WTC11 (cell line): ENCODE measurements around the gene RPTOR. TPM values are rescaled to one million over a fixed set of nuclear protein-coding genes. Genes with fewer than 3 reads are reported as not detected.

Experiments used
- ATAC-seq: fragments of 200-7000 bp; cut with Tn5 transposase; 2 replicates; pipeline ENCODE4 v1.10.0; 2021; ENCODE audit warnings: mild to moderate bottlenecking, moderate library complexity
- CTCF ChIA-PET: fragments of 300-600 bp; sonication (Branson Sonifier 250); formaldehyde crosslinking; loops from one replicate; lab custom pipeline; 2021; ENCODE audit warnings: antibody characterized with exemption; lab: Charles Lee
- POLR2A ChIA-PET: fragments of 350-600 bp; sonication (Branson Sonifier 250); formaldehyde crosslinking; loops from one replicate; lab custom pipeline; 2021; ENCODE audit warnings: antibody characterized with exemption; lab: Charles Lee
- DNase-seq: peaks from one replicate; pipeline ENCODE4 v3.0.0; 2021; ENCODE audit warnings: low spot score
- H3K27ac Mint-ChIP-seq: 2 replicates; pipeline ENCODE4 v1.8.0; 2021; ENCODE audit warnings: mixed read lengths
- H3K27me3 Mint-ChIP-seq: 2 replicates; pipeline ENCODE4 v1.8.0; 2021; ENCODE audit warnings: low read depth, mild to moderate bottlenecking, moderate library complexity, mixed read lengths
- H3K36me3 Mint-ChIP-seq: 2 replicates; pipeline ENCODE4 v1.8.0; 2021; ENCODE audit warnings: mixed read lengths
- H3K4me1 Mint-ChIP-seq: 2 replicates; pipeline ENCODE4 v1.8.0; 2022; ENCODE audit warnings: mixed read lengths
- H3K4me3 Mint-ChIP-seq: 2 replicates; pipeline ENCODE4 v1.8.0; 2021; ENCODE audit warnings: mild to moderate bottlenecking, moderate library complexity, mixed read lengths
- H3K9me3 Mint-ChIP-seq: 2 replicates; pipeline ENCODE4 v1.8.0; 2021; ENCODE audit warnings: mixed read lengths
- NFE2L1 ChIP-seq: sonication (generic); formaldehyde crosslinking; IDR thresholded peaks from 2 replicates; pipeline ENCODE4 v1.8.1; 2023; ENCODE audit warnings: missing genetic modification reagents
- RELA ChIP-seq: sonication (generic); formaldehyde crosslinking; IDR thresholded peaks from 2 replicates; pipeline ENCODE4 v1.8.1; 2022; ENCODE audit warnings: missing genetic modification reagents, mild to moderate bottlenecking, borderline replicate concordance
- ZNF219 ChIP-seq: sonication (generic); formaldehyde crosslinking; IDR thresholded peaks from 2 replicates; pipeline ENCODE4 v1.8.0; 2023; ENCODE audit warnings: missing genetic modification reagents, mild to moderate bottlenecking, borderline replicate concordance
- ZNF263 ChIP-seq: sonication (generic); formaldehyde crosslinking; IDR thresholded peaks from 2 replicates; pipeline ENCODE4 v1.8.1; 2022; ENCODE audit warnings: low read depth, mild to moderate bottlenecking, moderate library complexity, missing genetic modification reagents
- total RNA-seq: library from RNA; stranded (reverse); gene quantifications from 3 replicates; pipeline ENCODE4 v1.2.3, GENCODE V29; 2021
- TF ChIP-seq, protein P1 (sequence below): sonication (generic); formaldehyde crosslinking; conservative IDR thresholded peaks from 2 replicates; pipeline ENCODE4 v1.8.1; 2022; ENCODE audit warnings: mild to moderate bottlenecking, missing genetic modification reagents
- TF ChIP-seq, protein P2 (sequence below): sonication (generic); formaldehyde crosslinking; IDR thresholded peaks from 2 replicates; pipeline ENCODE4 v1.8.1; 2022; ENCODE audit warnings: missing genetic modification reagents, borderline replicate concordance
- TF ChIP-seq, protein P3 (sequence below): sonication (generic); formaldehyde crosslinking; IDR thresholded peaks from 2 replicates; pipeline ENCODE4 v1.8.0; 2023; ENCODE audit warnings: mild to moderate bottlenecking, missing genetic modification reagents
- TF ChIP-seq, protein P4 (sequence below): sonication (generic); formaldehyde crosslinking; IDR thresholded peaks from 2 replicates; pipeline ENCODE4 v1.8.1; 2023; ENCODE audit warnings: mild to moderate bottlenecking, missing genetic modification reagents, borderline replicate concordance
- TF ChIP-seq, protein P5 (sequence below): sonication (generic); formaldehyde crosslinking; IDR thresholded peaks from 2 replicates; pipeline ENCODE4 v1.8.0; 2022; ENCODE audit warnings: missing genetic modification reagents
- TF ChIP-seq, protein P6 (sequence below): sonication (generic); formaldehyde crosslinking; IDR thresholded peaks from 2 replicates; pipeline ENCODE4 v1.8.0; 2022; ENCODE audit warnings: mild to moderate bottlenecking, missing genetic modification reagents

Gene RPTOR
- total RNA-seq, 1 experiment from 2014 or later = 41.0 TPM

DNA sequence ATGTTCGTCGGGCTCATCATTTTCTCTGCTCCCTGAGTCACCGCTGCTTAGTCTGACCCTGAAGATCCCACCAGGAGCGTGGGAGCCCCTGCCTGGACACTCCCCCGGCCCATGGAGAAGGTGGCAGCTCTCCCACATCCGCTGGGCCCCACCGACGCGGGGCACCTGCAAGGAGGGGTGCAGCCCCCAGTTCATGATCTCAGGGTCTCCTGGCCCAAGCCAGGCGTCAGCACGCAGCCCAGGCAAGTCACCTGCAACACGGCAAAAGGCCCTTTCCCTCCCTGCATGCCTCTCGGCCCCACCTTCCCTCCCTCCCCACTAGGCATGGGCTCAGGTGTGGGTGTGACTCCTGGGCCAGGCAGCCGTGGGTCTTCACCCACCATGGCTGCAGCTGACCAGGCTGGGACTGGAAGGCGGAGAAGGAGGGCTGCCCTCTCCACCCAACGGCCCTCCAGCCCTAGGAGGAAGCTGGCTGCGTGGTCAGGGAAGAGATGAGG, 437.3 kb downstream of the RPTOR start (continued):
- TF ChIP-seq, protein P1, sequence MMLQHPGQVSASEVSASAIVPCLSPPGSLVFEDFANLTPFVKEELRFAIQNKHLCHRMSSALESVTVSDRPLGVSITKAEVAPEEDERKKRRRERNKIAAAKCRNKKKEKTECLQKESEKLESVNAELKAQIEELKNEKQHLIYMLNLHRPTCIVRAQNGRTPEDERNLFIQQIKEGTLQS = no peak
- TF ChIP-seq RELA (no peak), ZNF263 (CRISPR knock-in tag) (no peak), NFE2L1 (CRISPR knock-in tag) (no peak)
- TF ChIP-seq, protein P2, sequence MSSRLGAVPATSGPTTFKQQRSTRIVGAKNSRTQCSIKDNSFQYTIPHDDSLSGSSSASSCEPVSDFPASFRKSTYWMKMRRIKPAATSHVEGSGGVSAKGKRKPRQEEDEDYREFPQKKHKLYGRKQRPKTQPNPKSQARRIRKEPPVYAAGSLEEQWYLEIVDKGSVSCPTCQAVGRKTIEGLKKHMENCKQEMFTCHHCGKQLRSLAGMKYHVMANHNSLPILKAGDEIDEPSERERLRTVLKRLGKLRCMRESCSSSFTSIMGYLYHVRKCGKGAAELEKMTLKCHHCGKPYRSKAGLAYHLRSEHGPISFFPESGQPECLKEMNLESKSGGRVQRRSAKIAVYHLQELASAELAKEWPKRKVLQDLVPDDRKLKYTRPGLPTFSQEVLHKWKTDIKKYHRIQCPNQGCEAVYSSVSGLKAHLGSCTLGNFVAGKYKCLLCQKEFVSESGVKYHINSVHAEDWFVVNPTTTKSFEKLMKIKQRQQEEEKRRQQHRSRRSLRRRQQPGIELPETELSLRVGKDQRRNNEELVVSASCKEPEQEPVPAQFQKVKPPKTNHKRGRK (CRISPR knock-in tag) = no peak
- TF ChIP-seq, protein P3, sequence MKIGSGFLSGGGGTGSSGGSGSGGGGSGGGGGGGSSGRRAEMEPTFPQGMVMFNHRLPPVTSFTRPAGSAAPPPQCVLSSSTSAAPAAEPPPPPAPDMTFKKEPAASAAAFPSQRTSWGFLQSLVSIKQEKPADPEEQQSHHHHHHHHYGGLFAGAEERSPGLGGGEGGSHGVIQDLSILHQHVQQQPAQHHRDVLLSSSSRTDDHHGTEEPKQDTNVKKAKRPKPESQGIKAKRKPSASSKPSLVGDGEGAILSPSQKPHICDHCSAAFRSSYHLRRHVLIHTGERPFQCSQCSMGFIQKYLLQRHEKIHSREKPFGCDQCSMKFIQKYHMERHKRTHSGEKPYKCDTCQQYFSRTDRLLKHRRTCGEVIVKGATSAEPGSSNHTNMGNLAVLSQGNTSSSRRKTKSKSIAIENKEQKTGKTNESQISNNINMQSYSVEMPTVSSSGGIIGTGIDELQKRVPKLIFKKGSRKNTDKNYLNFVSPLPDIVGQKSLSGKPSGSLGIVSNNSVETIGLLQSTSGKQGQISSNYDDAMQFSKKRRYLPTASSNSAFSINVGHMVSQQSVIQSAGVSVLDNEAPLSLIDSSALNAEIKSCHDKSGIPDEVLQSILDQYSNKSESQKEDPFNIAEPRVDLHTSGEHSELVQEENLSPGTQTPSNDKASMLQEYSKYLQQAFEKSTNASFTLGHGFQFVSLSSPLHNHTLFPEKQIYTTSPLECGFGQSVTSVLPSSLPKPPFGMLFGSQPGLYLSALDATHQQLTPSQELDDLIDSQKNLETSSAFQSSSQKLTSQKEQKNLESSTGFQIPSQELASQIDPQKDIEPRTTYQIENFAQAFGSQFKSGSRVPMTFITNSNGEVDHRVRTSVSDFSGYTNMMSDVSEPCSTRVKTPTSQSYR (CRISPR knock-in tag) = no peak

DNA sequence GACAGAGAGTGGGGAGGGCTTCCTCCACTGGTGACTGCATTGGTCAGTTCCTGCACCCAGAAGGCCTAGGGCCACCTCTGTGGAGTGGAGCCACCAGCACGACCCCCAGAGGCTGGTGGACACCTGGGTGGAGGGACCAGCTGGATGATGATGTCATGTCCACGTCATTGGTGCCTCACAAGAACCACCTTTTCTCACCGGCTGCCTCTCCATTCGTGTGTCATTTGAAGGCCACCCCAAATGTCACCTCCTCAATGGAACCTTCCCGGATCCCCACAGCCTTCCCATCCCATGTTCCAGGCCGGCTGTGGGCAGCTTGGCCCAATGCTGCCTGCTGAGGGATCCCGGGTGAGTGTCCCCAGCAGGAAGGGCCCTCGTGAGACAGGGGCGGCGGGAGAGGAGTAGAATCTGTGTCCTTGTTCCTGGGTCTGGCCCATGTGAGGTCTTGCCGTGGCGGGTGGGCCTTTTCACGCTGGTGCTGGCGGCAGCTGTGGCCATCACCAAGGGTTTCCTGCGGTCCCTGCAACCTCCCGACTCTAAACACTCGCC, 437.9 kb downstream of the RPTOR start:
- H3K4me1 Mint-ChIP-seq = peaks cover 3% of the 10 kb centered on the region
- ChIA-PET POLR2A (no interaction called here), CTCF (interaction anchor here (1.9 kb wide), 1 partner anchor 555 kb away, joined by 8 read pairs; no protein-coding TSS in a partner anchor)
- no peaks in the 10 kb centered on the region for H3K36me3 Mint-ChIP-seq
- no peak for TF ChIP-seq ZNF219 (CRISPR knock-in tag)
- TF ChIP-seq, protein P4, sequence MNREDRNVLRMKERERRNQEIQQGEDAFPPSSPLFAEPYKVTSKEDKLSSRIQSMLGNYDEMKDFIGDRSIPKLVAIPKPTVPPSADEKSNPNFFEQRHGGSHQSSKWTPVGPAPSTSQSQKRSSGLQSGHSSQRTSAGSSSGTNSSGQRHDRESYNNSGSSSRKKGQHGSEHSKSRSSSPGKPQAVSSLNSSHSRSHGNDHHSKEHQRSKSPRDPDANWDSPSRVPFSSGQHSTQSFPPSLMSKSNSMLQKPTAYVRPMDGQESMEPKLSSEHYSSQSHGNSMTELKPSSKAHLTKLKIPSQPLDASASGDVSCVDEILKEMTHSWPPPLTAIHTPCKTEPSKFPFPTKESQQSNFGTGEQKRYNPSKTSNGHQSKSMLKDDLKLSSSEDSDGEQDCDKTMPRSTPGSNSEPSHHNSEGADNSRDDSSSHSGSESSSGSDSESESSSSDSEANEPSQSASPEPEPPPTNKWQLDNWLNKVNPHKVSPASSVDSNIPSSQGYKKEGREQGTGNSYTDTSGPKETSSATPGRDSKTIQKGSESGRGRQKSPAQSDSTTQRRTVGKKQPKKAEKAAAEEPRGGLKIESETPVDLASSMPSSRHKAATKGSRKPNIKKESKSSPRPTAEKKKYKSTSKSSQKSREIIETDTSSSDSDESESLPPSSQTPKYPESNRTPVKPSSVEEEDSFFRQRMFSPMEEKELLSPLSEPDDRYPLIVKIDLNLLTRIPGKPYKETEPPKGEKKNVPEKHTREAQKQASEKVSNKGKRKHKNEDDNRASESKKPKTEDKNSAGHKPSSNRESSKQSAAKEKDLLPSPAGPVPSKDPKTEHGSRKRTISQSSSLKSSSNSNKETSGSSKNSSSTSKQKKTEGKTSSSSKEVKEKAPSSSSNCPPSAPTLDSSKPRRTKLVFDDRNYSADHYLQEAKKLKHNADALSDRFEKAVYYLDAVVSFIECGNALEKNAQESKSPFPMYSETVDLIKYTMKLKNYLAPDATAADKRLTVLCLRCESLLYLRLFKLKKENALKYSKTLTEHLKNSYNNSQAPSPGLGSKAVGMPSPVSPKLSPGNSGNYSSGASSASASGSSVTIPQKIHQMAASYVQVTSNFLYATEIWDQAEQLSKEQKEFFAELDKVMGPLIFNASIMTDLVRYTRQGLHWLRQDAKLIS = no peak
- TF ChIP-seq, protein P1 = no peak
- TF ChIP-seq, protein P5, sequence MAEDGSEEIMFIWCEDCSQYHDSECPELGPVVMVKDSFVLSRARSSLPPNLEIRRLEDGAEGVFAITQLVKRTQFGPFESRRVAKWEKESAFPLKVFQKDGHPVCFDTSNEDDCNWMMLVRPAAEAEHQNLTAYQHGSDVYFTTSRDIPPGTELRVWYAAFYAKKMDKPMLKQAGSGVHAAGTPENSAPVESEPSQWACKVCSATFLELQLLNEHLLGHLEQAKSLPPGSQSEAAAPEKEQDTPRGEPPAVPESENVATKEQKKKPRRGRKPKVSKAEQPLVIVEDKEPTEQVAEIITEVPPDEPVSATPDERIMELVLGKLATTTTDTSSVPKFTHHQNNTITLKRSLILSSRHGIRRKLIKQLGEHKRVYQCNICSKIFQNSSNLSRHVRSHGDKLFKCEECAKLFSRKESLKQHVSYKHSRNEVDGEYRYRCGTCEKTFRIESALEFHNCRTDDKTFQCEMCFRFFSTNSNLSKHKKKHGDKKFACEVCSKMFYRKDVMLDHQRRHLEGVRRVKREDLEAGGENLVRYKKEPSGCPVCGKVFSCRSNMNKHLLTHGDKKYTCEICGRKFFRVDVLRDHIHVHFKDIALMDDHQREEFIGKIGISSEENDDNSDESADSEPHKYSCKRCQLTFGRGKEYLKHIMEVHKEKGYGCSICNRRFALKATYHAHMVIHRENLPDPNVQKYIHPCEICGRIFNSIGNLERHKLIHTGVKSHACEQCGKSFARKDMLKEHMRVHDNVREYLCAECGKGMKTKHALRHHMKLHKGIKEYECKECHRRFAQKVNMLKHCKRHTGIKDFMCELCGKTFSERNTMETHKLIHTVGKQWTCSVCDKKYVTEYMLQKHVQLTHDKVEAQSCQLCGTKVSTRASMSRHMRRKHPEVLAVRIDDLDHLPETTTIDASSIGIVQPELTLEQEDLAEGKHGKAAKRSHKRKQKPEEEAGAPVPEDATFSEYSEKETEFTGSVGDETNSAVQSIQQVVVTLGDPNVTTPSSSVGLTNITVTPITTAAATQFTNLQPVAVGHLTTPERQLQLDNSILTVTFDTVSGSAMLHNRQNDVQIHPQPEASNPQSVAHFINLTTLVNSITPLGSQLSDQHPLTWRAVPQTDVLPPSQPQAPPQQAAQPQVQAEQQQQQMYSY (CRISPR knock-in tag) = no peak
- TF ChIP-seq, protein P6, sequence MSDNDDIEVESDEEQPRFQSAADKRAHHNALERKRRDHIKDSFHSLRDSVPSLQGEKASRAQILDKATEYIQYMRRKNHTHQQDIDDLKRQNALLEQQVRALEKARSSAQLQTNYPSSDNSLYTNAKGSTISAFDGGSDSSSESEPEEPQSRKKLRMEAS (CRISPR knock-in tag) = no peak
- no peaks in the 10 kb centered on the region for H3K9me3 Mint-ChIP-seq
- ATAC-seq (no peak), DNase-seq (no peak)
- H3K27me3 Mint-ChIP-seq = no peaks in the 10 kb centered on the region; the same call in 1 of the 2 replicates
- no peak overlapping the region for H3K4me3 Mint-ChIP-seq
- H3K27ac Mint-ChIP-seq = no peak overlapping the region
